HG03432 (cell line): ENCODE data around the gene ENPEP.
"Not testable (repeated sequence)": the region's sequence is repeated elsewhere in the genome, so short reads cannot be mapped to it uniquely, and the experiment has no call there.

Experiments
- ATAC-seq: cut with Tn5 transposase; IDR thresholded peaks from one replicate; pipeline ENCODE4 v1.9.1; 2021; ENCODE audit warnings: mild to moderate bottlenecking, moderate library complexity; ENCODE audit not compliant: unreplicated experiment

ENPEP gene

GRCh38 chr4:110475881-110476818 is at the start of gene ENPEP:
Gene ENPEP (plus strand): TSS chr4:110476155. CDS start chr4:110476415, 260 bp downstream.
- no peak for ATAC-seq

- not testable (repeated sequence) for ATAC-seq
Observed at GRCh38 chr4:110431805-110432204, 44.1 kb upstream of the ENPEP start.

- not testable (repeated sequence) for ATAC-seq
Observed at GRCh38 chr4:110437292-110437691, 38.7 kb upstream of the ENPEP start.

- ATAC-seq = not testable (repeated sequence)
Observed at GRCh38 chr4:110439209-110439608, 36.7 kb upstream of the ENPEP start.

GRCh38 chr4:110442309-110442708 is 33.6 kb upstream of the ENPEP start:
- ATAC-seq = no peak

- ATAC-seq = no peak
Observed at GRCh38 chr4:110442788-110443187, 33.2 kb upstream of the ENPEP start.

- ATAC-seq = no peak
Observed at GRCh38 chr4:110449947-110450346, 26.0 kb upstream of the ENPEP start.

GRCh38 chr4:110452546-110452945 is 23.4 kb upstream of the ENPEP start:
- ATAC-seq = no peak

GRCh38 chr4:110454441-110454840 is 21.5 kb upstream of the ENPEP start:
- ATAC-seq = no peak

GRCh38 chr4:110458494-110459266 is 17.3 kb upstream of the ENPEP start:
- no peak for ATAC-seq

GRCh38 chr4:110460074-110460746 is 15.7 kb upstream of the ENPEP start:
- ATAC-seq = no peak

GRCh38 chr4:110467400-110467799 is 8.6 kb upstream of the ENPEP start:
- peak; percentile 59 for ATAC-seq

GRCh38 chr4:110472583-110473329 is 3.2 kb upstream of the ENPEP start:
- ATAC-seq = no peak

- ATAC-seq = no peak
Observed at GRCh38 chr4:110474481-110474880, 1.5 kb upstream of the ENPEP start.

- ATAC-seq = not testable (repeated sequence)
Observed at GRCh38 chr4:110475080-110475479, 875 bp upstream of the ENPEP start.

- ATAC-seq = no peak
Observed at GRCh38 chr4:110477836-110478235, 1.9 kb downstream of the ENPEP start.

- no peak for ATAC-seq
Observed at GRCh38 chr4:110480031-110480549, 4.1 kb downstream of the ENPEP start.

- ATAC-seq = no peak
Observed at GRCh38 chr4:110480746-110481271, 4.9 kb downstream of the ENPEP start.

GRCh38 chr4:110483516-110483915 is 7.6 kb downstream of the ENPEP start:
- no peak for ATAC-seq

GRCh38 chr4:110484029-110484428 is 8.1 kb downstream of the ENPEP start:
- ATAC-seq = peak; percentile 98
